Measurements from ENCODE around the gene TPM2. TPM values are rescaled to one million over a fixed set of nuclear protein-coding genes. Genes with fewer than 3 reads are reported as not detected.

The TPM2 gene
- total RNA-seq, 1 experiment from 2014 or later: 207 TPM

- no peak for TF ChIP-seq CTCF (IDR thresholded peaks at IDR 0.05; ENCODE audit: unreplicated experiment)
- H3K27ac Mint-ChIP-seq (ENCODE audit: low read depth, unreplicated experiment): peak overlapping the region; percentile 100
- H3K4me3 Mint-ChIP-seq (ENCODE audit: unreplicated experiment): no peak overlapping the region
- no peaks in the 10 kb centered on the region for H3K27me3 Mint-ChIP-seq (ENCODE audit: insufficient read depth, unreplicated experiment)
- H3K36me3 Mint-ChIP-seq (ENCODE audit: insufficient read depth, unreplicated experiment): peaks cover 25% of the 10 kb centered on the region
- H3K4me1 Mint-ChIP-seq (ENCODE audit: insufficient read depth, unreplicated experiment): peaks cover 18% of the 10 kb centered on the region
- ChIA-PET CTCF (interaction anchor here (0.6 to 11.0 kb wide), 7 partner anchors 10 to 830 kb away, joined by 3 to 119 read pairs (median 6); partner anchors contain the start of genes CREB3 and TLN1), POLR2A (interaction anchor here (0.6 to 5.4 kb wide), 9 partner anchors 8 to 167 kb away, joined by 3 to 61 read pairs (median 15); partner anchors contain the start of genes ARHGEF39, CREB3, GBA2 and RGP1)
- H3K9me3 Mint-ChIP-seq (ENCODE audit: unreplicated experiment): no peaks in the 10 kb centered on the region
- intact Hi-C loops (cut with micrococcal nuclease): loop anchor here (5.0 to 10.0 kb wide), 2 partner anchors 54 to 248 kb away; partner anchors contain the start of genes HRCT1 and SPAAR
- BruUV-seq (replicated peaks): no TSS peak
- no peak for DNase-seq (ENCODE audit: unreplicated experiment)
Measured at GRCh38 chr9:35656348-35656747, 33.4 kb downstream of the TPM2 start.

DNA sequence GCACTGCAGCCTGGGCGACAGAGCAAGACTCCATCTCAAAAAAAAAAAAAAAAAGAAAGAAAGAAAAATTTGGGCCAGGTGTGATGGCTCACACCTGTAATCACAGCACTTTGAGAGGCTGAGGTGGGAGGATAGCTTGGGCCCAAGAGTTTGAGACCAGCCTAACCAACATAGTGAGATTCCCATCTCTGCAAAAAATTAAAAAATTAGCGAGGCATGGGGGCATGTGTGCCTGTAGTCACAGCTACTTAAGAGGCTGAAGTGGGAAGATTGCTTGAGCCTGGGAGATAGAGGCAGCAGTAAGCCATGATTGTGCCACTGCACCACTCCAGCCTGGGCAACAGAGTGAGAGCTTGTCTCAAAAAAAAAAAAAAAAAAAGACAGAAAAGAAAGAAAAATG, 36.1 kb downstream of the TPM2 start:
- TF ChIP-seq CTCF (IDR thresholded peaks at IDR 0.05; ENCODE audit: unreplicated experiment): no peak
- H3K27me3 Mint-ChIP-seq (ENCODE audit: insufficient read depth, unreplicated experiment): no peaks in the 10 kb centered on the region
- H3K27ac Mint-ChIP-seq (ENCODE audit: low read depth, unreplicated experiment): no peak overlapping the region
- H3K36me3 Mint-ChIP-seq (ENCODE audit: insufficient read depth, unreplicated experiment): peaks cover 11% of the 10 kb centered on the region
- intact Hi-C loops (cut with micrococcal nuclease): loop anchor here (10.0 kb wide), 1 partner anchor 251 kb away; the partner anchor contains the start of genes HRCT1 and SPAAR
- no peaks in the 10 kb centered on the region for H3K4me1 Mint-ChIP-seq (ENCODE audit: insufficient read depth, unreplicated experiment)
- POLR2A ChIA-PET: no interaction called here
- H3K9me3 Mint-ChIP-seq (ENCODE audit: unreplicated experiment): no peaks in the 10 kb centered on the region
- CTCF ChIA-PET: interaction anchor here (0.7 kb wide), 1 partner anchor 46 kb away, joined by 3 read pairs; no protein-coding TSS in a partner anchor
- no peak overlapping the region for H3K4me3 Mint-ChIP-seq (ENCODE audit: unreplicated experiment)
- no peak for DNase-seq (ENCODE audit: unreplicated experiment)
- no TSS peak for BruUV-seq (replicated peaks)

GRCh38 chr9:35652829-35653209, 36.9 kb downstream of the TPM2 start:
- Mint-ChIP-seq H3K9me3 (ENCODE audit: unreplicated experiment) (no peaks in the 10 kb centered on the region), H3K4me3 (ENCODE audit: unreplicated experiment) (no peak overlapping the region), H3K4me1 (ENCODE audit: insufficient read depth, unreplicated experiment) (no peaks in the 10 kb centered on the region), H3K27ac (ENCODE audit: low read depth, unreplicated experiment) (peak overlapping the region; percentile 61), H3K36me3 (ENCODE audit: insufficient read depth, unreplicated experiment) (peaks cover 4% of the 10 kb centered on the region), H3K27me3 (ENCODE audit: insufficient read depth, unreplicated experiment) (no peaks in the 10 kb centered on the region)
- BruUV-seq (replicated peaks): no TSS peak
- CTCF ChIA-PET: no interaction called here
- POLR2A ChIA-PET: interaction anchor here (1.4 kb wide), 1 partner anchor 79 kb away, joined by 6 read pairs; the partner anchor contains the start of genes CREB3 and TLN1
- no peak for TF ChIP-seq CTCF (IDR thresholded peaks at IDR 0.05; ENCODE audit: unreplicated experiment)
- no peak for DNase-seq (ENCODE audit: unreplicated experiment)
- intact Hi-C loops (cut with micrococcal nuclease): loop anchor here (10.0 kb wide), 1 partner anchor 252 kb away; the partner anchor contains the start of genes HRCT1 and SPAAR

DNA sequence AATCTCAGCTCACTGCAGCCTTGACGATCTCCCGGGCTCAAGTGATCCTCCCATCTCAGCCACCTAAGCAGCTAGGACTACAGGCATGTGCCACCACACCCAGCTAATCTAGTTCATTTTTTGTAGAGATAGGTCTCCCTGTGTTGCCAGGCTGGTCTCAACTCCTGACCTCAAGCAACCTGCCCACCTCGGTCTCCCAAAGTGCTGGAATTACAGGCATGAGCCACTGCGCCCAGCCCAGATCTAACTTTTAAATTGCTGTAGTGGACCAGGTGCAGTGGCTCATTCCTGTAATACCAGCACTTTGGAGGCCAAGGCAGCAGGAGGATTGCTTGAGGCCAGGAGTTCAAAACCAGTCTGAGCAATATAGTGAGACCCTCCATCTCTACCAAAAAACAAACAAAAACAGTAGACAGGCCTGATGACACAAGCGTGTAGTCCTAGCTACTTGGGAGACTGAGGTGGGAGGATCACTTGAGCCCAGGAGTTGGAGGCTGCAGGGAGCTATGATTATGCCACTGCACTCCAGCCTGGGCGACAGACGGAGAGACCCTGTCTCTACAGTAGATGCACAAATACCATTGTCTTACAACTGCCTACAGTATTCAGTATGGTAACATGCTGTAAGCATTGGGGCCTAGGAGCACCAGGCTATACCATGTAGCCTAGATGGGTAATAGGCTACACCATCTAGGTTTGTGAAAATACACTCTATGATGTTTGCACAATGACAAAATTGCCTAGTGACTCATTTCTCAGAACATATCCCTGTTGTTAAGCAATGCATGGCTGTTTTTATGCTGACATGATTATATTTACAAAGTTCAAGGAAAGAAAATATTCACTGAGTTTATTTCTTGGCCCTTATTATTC, 37.5 kb downstream of the TPM2 start:
- no peaks in the 10 kb centered on the region for H3K36me3 Mint-ChIP-seq (ENCODE audit: insufficient read depth, unreplicated experiment)
- intact Hi-C loops (cut with micrococcal nuclease): loop anchor here (10.0 kb wide), 1 partner anchor 253 kb away; the partner anchor contains the start of genes HRCT1 and SPAAR
- POLR2A ChIA-PET: interaction anchor here (0.7 to 1.4 kb wide), 3 partner anchors 74 to 96 kb away, joined by 3 to 6 read pairs (median 5); partner anchors contain the start of genes CREB3, GBA2, RGP1 and TLN1
- no peak overlapping the region for H3K27ac Mint-ChIP-seq (ENCODE audit: low read depth, unreplicated experiment)
- no TSS peak for BruUV-seq (replicated peaks)
- H3K4me1 Mint-ChIP-seq (ENCODE audit: insufficient read depth, unreplicated experiment): peaks cover 5% of the 10 kb centered on the region
- CTCF ChIA-PET: no interaction called here
- no peaks in the 10 kb centered on the region for H3K9me3 Mint-ChIP-seq (ENCODE audit: unreplicated experiment)
- no peak overlapping the region for H3K4me3 Mint-ChIP-seq (ENCODE audit: unreplicated experiment)
- H3K27me3 Mint-ChIP-seq (ENCODE audit: insufficient read depth, unreplicated experiment): no peaks in the 10 kb centered on the region
- no peak for TF ChIP-seq CTCF (IDR thresholded peaks at IDR 0.05; ENCODE audit: unreplicated experiment)
- peak; percentile 82 for DNase-seq (ENCODE audit: unreplicated experiment)
